GM12873 (cell line): Measurements from ENCODE around the gene ST6GALNAC6.

ENCODE experiments used
- TF ChIP-seq, protein P1 (sequence below): IDR thresholded peaks from 2 replicates; pipeline ENCODE4 v1.5.1; 2012; ENCODE audit warnings: low read depth, mild to moderate bottlenecking, moderate library complexity, low read length, control low read depth; ENCODE audit not compliant: insufficient read depth; ENCODE audit errors: missing control alignments

Gene ST6GALNAC6

DNA sequence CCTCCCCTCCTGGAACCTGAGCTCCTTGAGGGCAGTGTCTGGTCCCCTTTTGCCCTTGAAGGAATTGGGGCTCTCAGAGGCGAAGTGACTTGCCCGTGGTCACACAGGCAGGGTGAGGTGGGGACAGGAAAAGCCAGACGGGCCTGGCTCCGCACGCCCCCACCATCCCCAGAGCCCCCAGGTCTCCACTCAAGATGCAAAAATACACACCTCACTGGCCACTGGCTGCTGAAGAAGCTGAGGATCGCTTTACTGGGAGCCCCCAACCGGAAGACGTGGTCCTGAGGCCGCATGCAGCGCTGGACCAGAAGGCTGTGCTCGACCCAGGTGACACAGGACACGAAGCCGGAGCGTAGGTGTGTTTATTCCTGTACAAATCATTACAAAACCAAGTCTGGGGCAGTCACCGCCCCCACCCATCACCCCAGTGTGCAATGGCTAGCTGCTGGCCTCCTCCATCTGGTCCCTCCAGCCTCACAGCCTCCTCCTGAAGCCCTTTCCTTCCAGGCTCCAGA is 14.4 kb downstream of the ST6GALNAC6 start:
- TF ChIP-seq, protein P1, sequence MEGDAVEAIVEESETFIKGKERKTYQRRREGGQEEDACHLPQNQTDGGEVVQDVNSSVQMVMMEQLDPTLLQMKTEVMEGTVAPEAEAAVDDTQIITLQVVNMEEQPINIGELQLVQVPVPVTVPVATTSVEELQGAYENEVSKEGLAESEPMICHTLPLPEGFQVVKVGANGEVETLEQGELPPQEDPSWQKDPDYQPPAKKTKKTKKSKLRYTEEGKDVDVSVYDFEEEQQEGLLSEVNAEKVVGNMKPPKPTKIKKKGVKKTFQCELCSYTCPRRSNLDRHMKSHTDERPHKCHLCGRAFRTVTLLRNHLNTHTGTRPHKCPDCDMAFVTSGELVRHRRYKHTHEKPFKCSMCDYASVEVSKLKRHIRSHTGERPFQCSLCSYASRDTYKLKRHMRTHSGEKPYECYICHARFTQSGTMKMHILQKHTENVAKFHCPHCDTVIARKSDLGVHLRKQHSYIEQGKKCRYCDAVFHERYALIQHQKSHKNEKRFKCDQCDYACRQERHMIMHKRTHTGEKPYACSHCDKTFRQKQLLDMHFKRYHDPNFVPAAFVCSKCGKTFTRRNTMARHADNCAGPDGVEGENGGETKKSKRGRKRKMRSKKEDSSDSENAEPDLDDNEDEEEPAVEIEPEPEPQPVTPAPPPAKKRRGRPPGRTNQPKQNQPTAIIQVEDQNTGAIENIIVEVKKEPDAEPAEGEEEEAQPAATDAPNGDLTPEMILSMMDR = no peak

DNA sequence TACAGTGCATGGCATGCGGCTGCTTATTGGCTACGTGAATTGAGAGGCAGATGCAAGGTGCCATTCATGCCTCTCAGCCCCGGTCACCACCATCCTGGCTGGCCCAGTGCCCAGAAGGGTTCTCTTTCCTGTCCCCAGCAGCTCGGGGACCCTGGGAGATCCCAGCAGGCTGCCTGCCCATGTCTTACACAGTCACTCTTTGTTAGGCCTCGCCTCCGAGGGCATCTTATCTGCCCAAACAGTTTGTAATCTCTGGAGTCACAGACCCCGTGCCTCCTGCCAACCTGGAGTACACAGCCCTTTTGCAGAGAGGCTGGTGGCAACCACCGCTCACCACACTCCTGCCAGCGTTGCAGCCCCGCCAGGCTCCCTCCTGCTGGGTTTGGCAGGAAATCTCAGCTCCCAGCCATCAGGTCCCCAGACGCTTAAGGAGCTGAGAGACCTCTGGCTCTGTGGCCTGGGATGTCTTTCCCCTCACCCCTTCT is 14.9 kb downstream of the ST6GALNAC6 start:
- TF ChIP-seq, protein P1 = no peak

- TF ChIP-seq, protein P1 = no peak
Measured at GRCh38 chr9:127883959-127884358, 15.4 kb downstream of the ST6GALNAC6 start.

DNA sequence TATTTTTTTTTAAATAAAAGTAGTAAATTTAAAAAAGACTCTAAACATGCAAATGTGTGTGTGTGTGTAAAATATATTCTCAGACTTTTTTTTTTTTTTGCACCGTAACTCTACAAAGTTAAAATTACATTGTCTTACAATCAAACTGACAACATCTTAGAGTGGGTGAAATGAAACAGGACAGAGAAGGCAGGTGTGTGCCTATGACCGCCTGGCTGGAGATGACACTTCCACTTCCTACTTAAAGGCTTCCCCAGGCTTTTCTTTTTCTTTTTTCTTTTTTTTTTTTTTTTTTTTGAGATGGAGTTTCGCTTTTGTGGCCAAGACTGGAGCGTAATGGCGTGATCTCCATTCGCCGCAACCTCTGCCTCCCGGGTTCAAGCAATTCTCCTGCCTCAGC is 19.3 kb downstream of the ST6GALNAC6 start:
- TF ChIP-seq, protein P1 = no peak

DNA sequence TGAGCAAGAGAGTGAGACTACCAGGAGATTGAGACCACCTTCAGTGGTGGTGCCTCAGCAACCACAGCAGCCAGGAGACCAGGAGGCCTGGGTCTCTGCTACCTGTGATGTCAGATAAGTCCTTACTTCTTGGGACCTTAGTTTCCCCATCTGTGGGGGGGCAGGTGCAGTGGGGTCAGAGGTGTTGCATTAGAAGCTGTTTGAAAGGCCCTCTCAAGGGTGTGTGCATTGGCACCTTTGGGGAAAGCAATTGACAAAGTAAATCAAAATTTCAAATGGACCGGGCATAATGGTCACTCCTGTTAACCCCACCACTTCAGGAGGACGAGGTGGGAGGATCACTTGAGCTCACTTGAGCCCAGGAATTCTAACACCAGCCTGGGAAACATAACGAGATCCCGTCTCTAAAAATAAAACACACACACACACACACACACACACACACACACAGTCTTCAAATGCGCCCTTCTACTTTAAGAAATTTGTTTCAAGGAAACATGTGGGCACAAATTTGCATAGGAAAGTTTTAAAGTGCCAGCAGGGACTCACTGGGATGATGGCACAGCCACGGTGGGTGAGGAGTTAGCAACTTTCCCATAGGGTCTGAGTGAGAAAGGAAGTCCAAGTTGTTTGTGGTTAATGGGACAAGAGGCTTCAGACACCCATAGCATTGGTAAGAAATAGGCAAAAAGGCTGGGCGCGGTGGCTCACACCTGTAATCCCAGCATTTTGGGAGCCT is 20.6 kb downstream of the ST6GALNAC6 start:
- TF ChIP-seq, protein P1 = no peak

DNA sequence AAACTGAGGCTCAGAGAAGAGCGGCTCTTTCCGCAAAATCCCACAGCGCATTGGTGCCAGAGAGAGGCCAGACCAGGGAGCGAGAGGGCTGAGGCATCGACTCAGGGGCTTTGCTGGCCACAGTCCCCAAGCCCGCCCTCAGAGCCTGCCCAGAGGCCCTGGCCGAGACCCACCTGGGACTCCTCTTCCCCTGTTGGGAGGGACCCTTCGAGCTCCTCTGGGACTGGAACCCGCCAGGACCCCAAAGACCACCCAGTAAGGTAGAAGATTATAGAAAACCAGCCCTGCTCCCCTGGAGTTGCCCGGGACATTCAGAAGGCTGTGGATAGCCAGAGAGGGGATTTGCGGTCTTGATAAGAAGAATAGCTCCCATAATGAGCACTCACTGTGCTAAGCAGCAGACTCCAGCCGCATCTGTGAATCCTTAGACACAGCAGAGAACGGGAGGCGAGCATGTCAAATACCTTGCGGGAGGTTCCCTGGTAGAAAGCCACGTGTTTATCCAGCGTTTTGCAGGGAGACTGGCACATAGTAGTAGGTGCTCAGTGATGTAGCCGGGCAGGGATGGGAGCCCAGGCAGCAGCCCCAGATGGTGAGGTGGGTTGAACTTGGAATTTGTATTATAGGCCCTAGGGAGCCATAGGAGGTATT is 21.3 kb downstream of the ST6GALNAC6 start:
- TF ChIP-seq, protein P1 = no peak

GRCh38 chr9:127877566-127877998 is 21.8 kb downstream of the ST6GALNAC6 start, which contains the start of gene AK1:
TSS of gene AK1 (minus strand) at chr9:127877675. CDS start at chr9:127874617, 3,058 bp downstream.
- TF ChIP-seq, protein P1 = no peak
